ENCODE data around the gene PAGR1.

GRCh38 chr16:29841631-29842030 is 25.7 kb downstream of the PAGR1 start:
- TF ChIP-seq CTCF (IDR thresholded peaks at IDR 0.05) = no peak
- no peak for TF ChIP-seq ZFX (IDR thresholded peaks at IDR 0.05; ENCODE audit: borderline replicate concordance)

All from 22Rv1 (cell line).